Kidney (tissue), 14 donors: Measurements from ENCODE around the gene NXPH3. TPM values are rescaled to one million over a fixed set of nuclear protein-coding genes. Genes with fewer than 3 reads are reported as not detected.

Source experiments
- DNase-seq, 5 donors: peaks; one replicate each; pipeline ENCODE4 v3.0.0-alpha.2; 2013 to 2020
- FAIRE-seq: peaks from 2 replicates; lab custom pipeline; 2012; peaks lifted over from hg19 to GRCh38; lab: Jason Lieb, UNC
- H3K27ac ChIP-seq, 2 donors: one replicate each; pipeline ENCODE4 v1.7.0; 2013; ENCODE audit warnings: low read depth in 2 of 2, low read length in 2 of 2, inconsistent platforms in 1 of 2
- H3K27me3 ChIP-seq: one replicate; pipeline ENCODE4 v1.7.1; 2013; ENCODE audit warnings: low read length, inconsistent platforms; ENCODE audit not compliant: control insufficient read depth, insufficient read depth
- H3K36me3 ChIP-seq, 3 donors: one replicate each; pipeline versions ENCODE4 v1.7.0 to v1.7.1; 2013; ENCODE audit warnings: low read length in 3 of 3, control low read depth in 1 of 3, inconsistent platforms in 1 of 3; ENCODE audit not compliant: insufficient read depth in 3 of 3, control insufficient read depth in 2 of 3
- H3K4me1 ChIP-seq, 3 donors: one replicate each; pipeline versions ENCODE4 v1.7.0 to v1.7.1; 2013; ENCODE audit warnings: low read length in 3 of 3, inconsistent platforms in 1 of 3, low read depth in 1 of 3; ENCODE audit not compliant: control insufficient read depth in 2 of 3, insufficient read depth in 2 of 3
- H3K4me3 ChIP-seq, 3 donors: one replicate each; pipeline versions ENCODE4 v1.7.0 to v1.8.1; 2013; ENCODE audit warnings: low read length in 3 of 3, control low read depth in 1 of 3, inconsistent platforms in 1 of 3
- H3K9ac ChIP-seq, 3 donors: one replicate each; pipeline versions ENCODE4 v1.7.0 to v1.7.1; 2013; ENCODE audit warnings: low read length in 3 of 3, control low read depth in 1 of 3, inconsistent platforms in 1 of 3
- H3K9me3 ChIP-seq, 3 donors: one replicate each; pipeline versions ENCODE4 v1.7.0 to v1.7.1; 2013; ENCODE audit warnings: low read length in 3 of 3, control low read depth in 1 of 3, inconsistent platforms in 1 of 3; ENCODE audit not compliant: control insufficient read depth in 2 of 3, insufficient read depth in 1 of 3
- intact Hi-C: fragments of 100-400 bp; cut with DNase I; formaldehyde crosslinking; loops from one replicate; pipeline ENCODE4 v1.11.1; 2022
- polyA plus RNA-seq: library from polyadenylated mRNA; stranded (reverse); fragments of 350-450 nt; fragmentation: Illumina TruSeq; extraction: RNeasy Lipid Tissue Mini Kit (QIAGEN cat#74804); gene quantifications from one replicate; pipeline ENCODE4 v1.2.3, GENCODE V29; 2014; ENCODE audit warnings: low read depth, low replicate concordance; ENCODE audit not compliant: insufficient read depth
- total RNA-seq: library from RNA; stranded (reverse); fragmentation: NEBNext Ultra II Directional; extraction: Animal tissue kit (Norgen Biotek cat#: 25700); gene quantifications from one replicate; pipeline ENCODE4 v1.2.1, GENCODE V29; 2021
- TF ChIP-seq, protein P1 (sequence below): IDR thresholded peaks from 3 replicates; pipeline ENCODE4 v1.5.1; 2012; ENCODE audit warnings: mild to moderate bottlenecking, moderate library complexity, borderline replicate concordance; ENCODE audit not compliant: insufficient read depth; ENCODE audit errors: extremely low read depth
- donor health status: control.
- donor health status: control.
- donor health status: control.
- donor health status: control.
- donor health status: control.
- donor health status: DM: yes; HTN: yes; CAD: no.
- donor health status: Normal renal cell carcinoma (clear cell type).

The NXPH3 gene
- total and polyA plus RNA-seq, 2 donors from 2014 or later = 0.98 to 1.2 TPM

DNA sequence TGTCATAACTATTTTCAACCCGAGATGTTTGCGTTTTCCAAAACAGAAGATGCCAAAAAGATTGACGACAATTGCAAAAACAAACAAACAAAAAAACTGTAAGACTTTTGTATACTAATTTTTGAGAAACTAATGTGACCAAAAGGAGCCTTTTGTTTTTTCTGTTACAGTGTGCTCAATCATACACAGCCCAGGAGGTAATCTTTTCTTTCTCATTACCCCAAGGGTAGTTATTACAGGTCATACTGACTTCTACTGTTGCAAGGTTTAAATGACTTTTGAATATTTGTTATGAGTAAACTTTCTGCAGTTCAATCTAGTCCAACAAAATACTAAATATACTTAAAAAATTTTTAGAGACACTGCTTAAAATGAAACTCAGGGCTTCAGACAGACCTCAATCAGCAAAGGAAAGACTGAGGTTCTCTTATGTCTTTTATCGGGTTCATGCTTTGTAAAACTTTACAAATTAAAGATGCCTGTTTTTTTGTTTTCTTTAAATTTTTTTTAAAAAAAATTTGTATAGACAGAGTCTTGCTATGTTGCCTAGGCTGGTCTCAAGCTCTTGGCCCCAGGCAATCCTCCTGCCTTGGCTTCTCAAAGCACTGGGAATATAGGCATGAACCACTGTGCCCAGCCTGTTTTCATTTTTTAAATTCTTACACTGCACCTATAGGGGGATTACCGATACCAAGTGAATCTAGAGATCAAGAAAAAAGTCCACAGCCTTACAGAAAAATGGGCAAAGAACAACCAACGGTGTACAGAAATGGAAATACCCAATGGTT lies 54.6 kb downstream of the NXPH3 start:
- H3K4me1 ChIP-seq = peaks cover 0 to 27% (median 8%) of the 10 kb centered on the region in 3 donors
- H3K4me3 ChIP-seq = no peak overlapping the region
- intact Hi-C loops = no loop called here
- TF ChIP-seq, protein P1, sequence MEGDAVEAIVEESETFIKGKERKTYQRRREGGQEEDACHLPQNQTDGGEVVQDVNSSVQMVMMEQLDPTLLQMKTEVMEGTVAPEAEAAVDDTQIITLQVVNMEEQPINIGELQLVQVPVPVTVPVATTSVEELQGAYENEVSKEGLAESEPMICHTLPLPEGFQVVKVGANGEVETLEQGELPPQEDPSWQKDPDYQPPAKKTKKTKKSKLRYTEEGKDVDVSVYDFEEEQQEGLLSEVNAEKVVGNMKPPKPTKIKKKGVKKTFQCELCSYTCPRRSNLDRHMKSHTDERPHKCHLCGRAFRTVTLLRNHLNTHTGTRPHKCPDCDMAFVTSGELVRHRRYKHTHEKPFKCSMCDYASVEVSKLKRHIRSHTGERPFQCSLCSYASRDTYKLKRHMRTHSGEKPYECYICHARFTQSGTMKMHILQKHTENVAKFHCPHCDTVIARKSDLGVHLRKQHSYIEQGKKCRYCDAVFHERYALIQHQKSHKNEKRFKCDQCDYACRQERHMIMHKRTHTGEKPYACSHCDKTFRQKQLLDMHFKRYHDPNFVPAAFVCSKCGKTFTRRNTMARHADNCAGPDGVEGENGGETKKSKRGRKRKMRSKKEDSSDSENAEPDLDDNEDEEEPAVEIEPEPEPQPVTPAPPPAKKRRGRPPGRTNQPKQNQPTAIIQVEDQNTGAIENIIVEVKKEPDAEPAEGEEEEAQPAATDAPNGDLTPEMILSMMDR = no peak
- H3K9ac ChIP-seq = no peak overlapping the region
- H3K9me3 ChIP-seq = no peaks in the 10 kb centered on the region
- FAIRE-seq (no peak), DNase-seq (no peak)
- no peaks in the 10 kb centered on the region for H3K36me3 ChIP-seq
- H3K27ac ChIP-seq = no peak overlapping the region
- no peaks in the 10 kb centered on the region for H3K27me3 ChIP-seq

DNA sequence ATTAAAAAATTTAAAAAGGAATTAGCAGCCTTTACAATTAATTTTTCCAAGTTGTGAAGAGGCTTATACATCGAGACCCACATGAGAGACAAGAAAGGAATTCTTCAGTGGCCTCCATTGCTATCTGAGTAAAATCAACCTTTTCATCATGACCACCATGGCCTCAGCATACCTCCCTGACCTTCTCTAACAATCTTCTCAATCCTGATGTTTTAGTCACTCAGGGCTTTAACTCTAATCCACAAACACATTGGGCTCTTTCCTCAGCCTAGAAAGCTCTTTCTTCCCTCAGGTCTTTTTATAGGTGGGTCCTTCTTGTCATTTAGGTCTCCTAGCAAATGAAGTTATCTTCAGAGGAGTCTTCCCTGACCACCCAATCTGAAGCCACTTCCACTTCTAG lies 55.8 kb downstream of the NXPH3 start:
- Histone ChIP-seq H3K4me3 (no peak overlapping the region), H3K27me3 (no peaks in the 10 kb centered on the region), H3K4me1 (peaks cover 0 to 27% (median 8%) of the 10 kb centered on the region in 3 donors), H3K36me3 (no peaks in the 10 kb centered on the region), H3K27ac (no peak overlapping the region), H3K9ac (no peak overlapping the region), H3K9me3 (no peaks in the 10 kb centered on the region)
- DNase-seq (no peak), FAIRE-seq (no peak)
- intact Hi-C loops = no loop called here
- TF ChIP-seq, protein P1 = no peak

Other genes with a start within 250 kb of the NXPH3 start
- 49.0 TPM for gene ZNF652, start 213.6 kb upstream of the NXPH3 start, total RNA-seq
- 30.1 TPM for gene ZNF652, start 213.6 kb upstream of the NXPH3 start, polyA plus RNA-seq
- gene PHB1, start 161.0 kb upstream of the NXPH3 start, total RNA-seq = 161 TPM
- 469 TPM for gene PHB1, start 161.0 kb upstream of the NXPH3 start, polyA plus RNA-seq
- gene NGFR, start 80.6 kb upstream of the NXPH3 start, total RNA-seq = 13.2 TPM
- gene NGFR, start 80.6 kb upstream of the NXPH3 start, polyA plus RNA-seq = 9.4 TPM
- gene SPOP, start 102.2 kb downstream of the NXPH3 start, total RNA-seq = 73.8 TPM
- gene SPOP, start 102.2 kb downstream of the NXPH3 start, polyA plus RNA-seq = 28.2 TPM
- 56.6 TPM for gene SLC35B1, start 132.1 kb downstream of the NXPH3 start, total RNA-seq
- 83.7 TPM for gene SLC35B1, start 132.1 kb downstream of the NXPH3 start, polyA plus RNA-seq
- gene FAM117A, start 188.3 kb downstream of the NXPH3 start, total RNA-seq = 12.9 TPM
- gene FAM117A, start 188.3 kb downstream of the NXPH3 start, polyA plus RNA-seq = 11.1 TPM
- 76.9 TPM for gene KAT7, start 212.8 kb downstream of the NXPH3 start, total RNA-seq
- 18.4 TPM for gene KAT7, start 212.8 kb downstream of the NXPH3 start, polyA plus RNA-seq